WI38 (cell line): Measurements from ENCODE around the gene SETD1B.
"Not testable (repeated sequence)": the region's sequence is repeated elsewhere in the genome, so short reads cannot be mapped to it uniquely, and the experiment has no call there.

ENCODE experiments used
- H3K4me3 ChIP-seq: 2 replicates; pipeline ENCODE4 v1.5.1; 2011; ENCODE audit warnings: low read depth, mild to moderate bottlenecking, control low read depth, low read length
- TF ChIP-seq, protein P1 (sequence below): IDR thresholded peaks from 2 replicates; pipeline ENCODE4 v1.5.1; 2012; ENCODE audit warnings: low read depth, mild to moderate bottlenecking, control low read depth, low read length

Gene SETD1B

DNA sequence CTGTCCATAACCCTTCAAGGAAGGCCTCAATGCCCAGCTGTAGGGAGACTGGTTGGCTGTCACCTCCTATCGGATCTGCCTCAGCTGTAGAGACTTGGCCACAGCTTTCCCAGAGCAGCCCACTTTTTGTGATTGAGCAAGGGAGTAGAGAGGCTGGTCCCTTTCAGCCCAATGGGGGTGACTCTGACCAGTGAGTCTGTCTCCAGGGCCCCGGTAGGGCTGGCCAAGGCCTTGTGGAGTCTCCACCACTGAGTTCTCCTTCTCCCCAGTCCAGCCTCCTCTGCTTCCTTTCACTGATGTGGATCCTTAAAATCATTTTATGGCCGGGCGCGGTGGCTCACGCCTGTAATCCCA lies 69.4 kb downstream of the SETD1B start:
- no peak overlapping the region for H3K4me3 ChIP-seq
- TF ChIP-seq, protein P1, sequence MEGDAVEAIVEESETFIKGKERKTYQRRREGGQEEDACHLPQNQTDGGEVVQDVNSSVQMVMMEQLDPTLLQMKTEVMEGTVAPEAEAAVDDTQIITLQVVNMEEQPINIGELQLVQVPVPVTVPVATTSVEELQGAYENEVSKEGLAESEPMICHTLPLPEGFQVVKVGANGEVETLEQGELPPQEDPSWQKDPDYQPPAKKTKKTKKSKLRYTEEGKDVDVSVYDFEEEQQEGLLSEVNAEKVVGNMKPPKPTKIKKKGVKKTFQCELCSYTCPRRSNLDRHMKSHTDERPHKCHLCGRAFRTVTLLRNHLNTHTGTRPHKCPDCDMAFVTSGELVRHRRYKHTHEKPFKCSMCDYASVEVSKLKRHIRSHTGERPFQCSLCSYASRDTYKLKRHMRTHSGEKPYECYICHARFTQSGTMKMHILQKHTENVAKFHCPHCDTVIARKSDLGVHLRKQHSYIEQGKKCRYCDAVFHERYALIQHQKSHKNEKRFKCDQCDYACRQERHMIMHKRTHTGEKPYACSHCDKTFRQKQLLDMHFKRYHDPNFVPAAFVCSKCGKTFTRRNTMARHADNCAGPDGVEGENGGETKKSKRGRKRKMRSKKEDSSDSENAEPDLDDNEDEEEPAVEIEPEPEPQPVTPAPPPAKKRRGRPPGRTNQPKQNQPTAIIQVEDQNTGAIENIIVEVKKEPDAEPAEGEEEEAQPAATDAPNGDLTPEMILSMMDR, result no peak

DNA sequence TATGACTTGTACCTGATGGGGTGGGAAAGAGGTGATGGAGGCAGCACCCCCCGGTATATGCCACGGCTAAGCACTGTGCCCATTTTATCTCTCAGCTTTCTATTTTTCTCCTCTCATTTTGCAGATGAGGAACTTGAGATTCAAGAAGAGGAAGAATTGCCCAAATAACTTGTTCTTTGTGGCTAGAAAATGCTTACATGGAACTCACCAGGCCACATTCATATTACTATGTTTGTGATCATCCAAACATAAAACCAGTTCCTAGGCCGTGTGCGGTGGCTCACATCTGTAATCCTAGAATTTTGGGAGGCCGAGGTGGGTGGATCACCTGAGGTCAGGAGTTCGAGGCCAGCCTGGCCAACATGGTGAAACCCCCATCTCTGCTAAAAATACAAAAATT lies 70.3 kb downstream of the SETD1B start:
- H3K4me3 ChIP-seq, result no peak overlapping the region
- TF ChIP-seq, protein P1, result no peak

DNA sequence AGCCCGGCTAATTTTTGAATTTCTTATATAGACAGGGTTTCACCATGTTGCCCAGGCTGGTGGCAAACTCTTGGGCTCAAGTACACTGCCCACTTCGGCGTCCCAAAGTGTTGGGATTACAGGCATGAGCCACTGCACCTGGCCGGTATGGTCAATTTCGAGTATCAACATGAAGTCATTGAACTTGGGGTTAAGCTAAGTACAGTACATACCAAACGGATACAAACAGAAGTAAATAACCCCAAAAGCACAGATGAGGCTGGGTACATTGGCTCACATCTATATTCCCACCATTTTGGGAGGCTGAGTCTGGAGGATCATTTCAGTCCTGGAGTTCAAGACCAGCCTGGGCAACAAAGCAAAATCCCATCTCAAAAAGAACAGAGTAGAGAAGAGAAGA lies 71.8 kb downstream of the SETD1B start:
- no peak overlapping the region for H3K4me3 ChIP-seq
- TF ChIP-seq, protein P1, result no peak

DNA sequence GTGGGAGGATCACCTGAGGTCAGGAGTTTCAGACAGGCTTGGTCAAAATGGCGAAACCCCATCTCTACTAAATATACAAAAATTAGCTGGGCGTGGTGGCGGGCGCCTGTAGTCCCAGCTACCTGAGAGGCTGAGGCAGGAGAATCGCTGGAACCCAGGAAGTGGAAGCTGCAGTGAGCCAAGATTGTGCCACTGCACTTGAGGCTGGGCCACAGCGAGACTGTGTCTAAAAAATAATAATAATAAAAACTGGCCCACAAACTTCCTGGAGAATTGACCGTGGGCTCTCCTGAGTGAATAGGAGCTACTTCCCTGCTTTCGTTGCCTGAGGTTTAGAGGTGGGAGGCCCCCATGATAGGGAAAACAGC lies 72.3 kb downstream of the SETD1B start:
- not testable (repeated sequence) for H3K4me3 ChIP-seq
